BJ (cell line): ENCODE results near the gene TRAPPC2L. TPM values are rescaled to one million over a fixed set of nuclear protein-coding genes. Genes with fewer than 3 reads are reported as not detected.

Source experiments
- CTCF ChIA-PET: fragments of 350-600 bp; formaldehyde crosslinking; extraction: SDS; loops from one replicate; lab custom pipeline; 2021; ENCODE audit warnings: antibody characterized with exemption, inconsistent platforms; lab: Yijun Ruan, JAX
- POLR2A ChIA-PET: fragments of 300-600 bp; sonication (Branson Sonifier 250); formaldehyde crosslinking; extraction: SDS; loops from one replicate; lab custom pipeline; 2021; ENCODE audit warnings: antibody characterized with exemption; lab: Charles Lee
- DNase-seq: peaks from one replicate; pipeline ENCODE4 v3.0.0-alpha.2; 2011; ENCODE audit warnings: low read depth
- H3K27me3 ChIP-seq: 2 replicates; pipeline ENCODE4 v1.6.0; 2011; ENCODE audit warnings: low read length; ENCODE audit not compliant: control insufficient read depth, insufficient read depth
- H3K36me3 ChIP-seq: 2 replicates; pipeline ENCODE4 v1.5.1; 2011; ENCODE audit warnings: low read length; ENCODE audit not compliant: control insufficient read depth, insufficient read depth
- H3K4me3 ChIP-seq: 2 replicates; pipeline ENCODE4 v1.5.1; 2011; ENCODE audit warnings: low read depth, mild to moderate bottlenecking, control low read depth, low read length
- polyA plus RNA-seq: library from polyadenylated mRNA; depleted of rRNA; stranded (reverse); fragments of >200 nt; gene quantifications from 2 replicates; pipeline ENCODE4 v1.2.3, GENCODE V29; 2011
- TF ChIP-seq, protein P1 (sequence below): IDR thresholded peaks from 2 replicates; pipeline ENCODE4 v1.5.1; 2011; ENCODE audit warnings: low read depth, mild to moderate bottlenecking, control low read depth, inconsistent platforms, low read length, moderate library complexity; ENCODE audit not compliant: insufficient read depth

The TRAPPC2L gene
- polyA plus RNA-seq, 1 experiment, result 84.8 TPM

DNA sequence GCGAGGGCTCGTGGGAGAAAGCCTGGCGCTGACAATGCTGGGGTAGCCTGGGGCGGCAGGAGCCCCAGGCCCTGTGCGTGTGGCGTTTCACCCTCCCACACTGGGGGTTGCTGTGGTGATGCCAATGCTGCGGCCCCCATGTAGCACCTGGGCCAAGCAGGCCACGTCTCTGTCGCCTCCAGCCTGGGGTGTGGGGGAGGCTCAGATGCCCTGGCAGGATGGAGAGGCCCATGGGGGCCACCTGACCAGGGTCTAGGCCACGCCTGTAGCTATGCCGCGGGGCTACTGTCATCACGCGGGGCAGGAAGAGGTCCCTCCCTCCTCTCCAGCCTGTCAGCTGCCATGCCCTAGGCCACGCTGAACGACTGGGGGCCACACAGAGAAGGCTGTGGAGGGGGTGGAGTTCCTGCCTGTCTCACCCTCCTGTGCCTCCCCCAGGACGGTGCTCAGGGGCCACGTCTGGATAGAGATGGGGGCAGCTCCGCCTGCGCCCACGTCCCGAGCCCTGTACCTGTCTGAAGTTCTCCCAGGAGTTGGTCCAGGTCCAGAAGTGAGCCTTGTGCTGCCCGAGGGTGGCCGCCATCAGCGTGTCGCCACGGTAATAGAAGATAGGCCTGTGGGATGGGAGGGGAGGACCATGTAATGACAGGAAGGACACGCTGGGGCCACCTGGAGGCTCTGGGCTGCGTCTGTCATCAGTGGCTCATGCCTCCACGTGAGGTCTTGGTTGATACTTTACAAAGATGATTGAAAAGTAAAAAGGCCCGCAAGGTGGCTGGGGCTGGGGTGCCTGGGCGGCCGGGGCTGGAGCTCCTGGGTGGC lies 32.5 kb upstream of the TRAPPC2L start:
- H3K27me3 ChIP-seq, result no peaks in the 10 kb centered on the region
- CTCF ChIA-PET, result interaction anchor here (0.7 kb wide), 1 partner anchor 9 kb away, joined by 3 read pairs; no protein-coding TSS in a partner anchor
- H3K36me3 ChIP-seq, result peaks cover 10% of the 10 kb centered on the region
- POLR2A ChIA-PET, result no interaction called here
- DNase-seq, result no peak
- H3K4me3 ChIP-seq, result no peak overlapping the region
- TF ChIP-seq, protein P1, sequence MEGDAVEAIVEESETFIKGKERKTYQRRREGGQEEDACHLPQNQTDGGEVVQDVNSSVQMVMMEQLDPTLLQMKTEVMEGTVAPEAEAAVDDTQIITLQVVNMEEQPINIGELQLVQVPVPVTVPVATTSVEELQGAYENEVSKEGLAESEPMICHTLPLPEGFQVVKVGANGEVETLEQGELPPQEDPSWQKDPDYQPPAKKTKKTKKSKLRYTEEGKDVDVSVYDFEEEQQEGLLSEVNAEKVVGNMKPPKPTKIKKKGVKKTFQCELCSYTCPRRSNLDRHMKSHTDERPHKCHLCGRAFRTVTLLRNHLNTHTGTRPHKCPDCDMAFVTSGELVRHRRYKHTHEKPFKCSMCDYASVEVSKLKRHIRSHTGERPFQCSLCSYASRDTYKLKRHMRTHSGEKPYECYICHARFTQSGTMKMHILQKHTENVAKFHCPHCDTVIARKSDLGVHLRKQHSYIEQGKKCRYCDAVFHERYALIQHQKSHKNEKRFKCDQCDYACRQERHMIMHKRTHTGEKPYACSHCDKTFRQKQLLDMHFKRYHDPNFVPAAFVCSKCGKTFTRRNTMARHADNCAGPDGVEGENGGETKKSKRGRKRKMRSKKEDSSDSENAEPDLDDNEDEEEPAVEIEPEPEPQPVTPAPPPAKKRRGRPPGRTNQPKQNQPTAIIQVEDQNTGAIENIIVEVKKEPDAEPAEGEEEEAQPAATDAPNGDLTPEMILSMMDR, result no peak

DNA sequence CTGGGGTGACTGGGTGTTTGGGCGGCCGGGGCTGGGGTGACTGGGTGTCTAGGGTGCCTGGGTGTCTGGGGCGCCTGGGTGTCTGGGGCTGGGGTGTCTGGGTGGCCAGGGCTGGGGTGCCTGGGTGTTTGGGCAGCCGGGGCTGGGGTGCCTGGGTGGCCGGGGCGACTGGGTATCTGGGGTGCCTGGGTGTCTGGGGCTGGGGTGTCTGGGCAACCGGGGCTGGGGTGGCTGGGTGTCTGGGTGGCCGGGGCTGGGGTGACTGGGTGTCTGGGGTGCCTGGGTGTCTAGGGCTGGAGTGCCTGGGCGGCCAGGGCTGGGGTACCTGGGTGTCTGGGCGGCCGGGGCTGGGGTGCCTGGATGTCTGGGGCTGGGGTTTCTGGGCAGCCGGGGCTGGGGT lies 31.8 kb upstream of the TRAPPC2L start:
- H3K36me3 ChIP-seq, result peaks cover 10% of the 10 kb centered on the region
- no peak for DNase-seq
- TF ChIP-seq, protein P1, result no peak
- CTCF ChIA-PET, result interaction anchor here (0.7 kb wide), 1 partner anchor 10 kb away, joined by 3 read pairs; no protein-coding TSS in a partner anchor
- POLR2A ChIA-PET, result no interaction called here
- H3K27me3 ChIP-seq, result no peaks in the 10 kb centered on the region
- H3K4me3 ChIP-seq, result no peak overlapping the region

DNA sequence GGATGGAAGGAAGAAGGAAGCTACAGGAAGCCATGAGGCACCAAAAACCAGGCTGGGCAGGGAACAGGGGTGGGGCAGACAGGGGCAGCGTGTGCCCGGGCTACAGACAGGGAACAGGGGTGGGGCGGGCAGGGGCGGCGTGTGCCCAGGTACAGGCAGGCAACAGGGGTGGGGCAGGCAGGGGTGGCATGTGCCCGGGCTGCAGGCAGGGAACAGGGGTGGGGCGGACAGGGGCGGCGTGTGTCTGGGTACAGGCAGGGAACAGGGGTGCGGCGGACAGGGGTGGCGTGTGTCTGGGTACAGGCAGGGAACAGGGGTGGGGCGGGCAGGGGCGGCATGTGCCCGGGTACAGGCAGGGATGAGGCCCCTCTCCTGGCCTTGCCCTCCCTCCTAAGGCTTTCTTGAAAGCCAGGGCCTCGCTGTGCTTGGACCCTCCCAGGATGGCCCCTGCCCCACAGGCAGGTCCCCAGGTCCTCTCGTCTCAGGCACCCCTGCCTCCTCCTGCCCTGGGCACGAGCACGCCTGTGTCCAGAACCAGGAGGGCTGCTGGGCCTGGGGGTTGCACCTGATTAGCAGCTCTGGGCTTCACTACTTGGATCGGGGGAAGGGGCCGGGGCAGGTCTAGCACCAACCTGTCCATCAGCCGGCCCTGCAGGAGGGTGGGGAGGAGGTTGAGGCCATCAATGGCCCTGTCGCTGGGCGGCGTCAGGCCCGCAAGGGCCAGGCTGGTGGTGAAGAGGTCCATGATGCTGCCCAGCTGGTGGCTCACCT lies 30.7 kb upstream of the TRAPPC2L start:
- TF ChIP-seq, protein P1, result no peak
- Histone ChIP-seq H3K4me3 (no peak overlapping the region), H3K36me3 (peaks cover 8% of the 10 kb centered on the region), H3K27me3 (no peaks in the 10 kb centered on the region)
- DNase-seq, result no peak
- CTCF ChIA-PET, result interaction anchor here (0.9 kb wide), 1 partner anchor 10 kb away, joined by 3 read pairs; no protein-coding TSS in a partner anchor
- POLR2A ChIA-PET, result no interaction called here

DNA sequence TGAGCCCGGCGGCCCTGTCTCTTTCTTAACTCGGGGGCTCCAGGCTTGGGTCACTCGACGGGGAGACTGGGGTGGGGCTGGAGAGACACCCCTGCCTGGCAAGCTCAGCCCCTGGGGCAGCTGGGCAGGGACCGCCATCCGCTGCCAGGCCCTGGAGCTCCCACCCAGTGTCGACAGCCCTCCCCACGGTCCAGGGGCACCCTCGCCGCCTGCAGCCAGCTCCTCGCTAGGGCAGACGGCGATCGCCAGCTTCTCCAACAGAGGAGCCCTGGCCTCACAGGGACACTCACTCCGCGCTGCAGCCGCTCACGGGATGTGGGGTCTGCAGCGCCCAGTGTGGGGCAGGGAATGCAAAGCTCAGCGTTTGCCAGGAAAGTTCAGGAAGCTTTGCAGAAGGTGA lies 29.2 kb upstream of the TRAPPC2L start:
- CTCF ChIA-PET, result interaction anchor here (0.9 to 1.0 kb wide), 3 partner anchors 9 to 24 kb away, joined by 3 read pairs; no protein-coding TSS in a partner anchor
- peaks cover 6% of the 10 kb centered on the region for H3K36me3 ChIP-seq
- H3K27me3 ChIP-seq, result no peaks in the 10 kb centered on the region
- no peak for DNase-seq
- H3K4me3 ChIP-seq, result no peak overlapping the region
- TF ChIP-seq, protein P1, result no peak
- POLR2A ChIA-PET, result no interaction called here

DNA sequence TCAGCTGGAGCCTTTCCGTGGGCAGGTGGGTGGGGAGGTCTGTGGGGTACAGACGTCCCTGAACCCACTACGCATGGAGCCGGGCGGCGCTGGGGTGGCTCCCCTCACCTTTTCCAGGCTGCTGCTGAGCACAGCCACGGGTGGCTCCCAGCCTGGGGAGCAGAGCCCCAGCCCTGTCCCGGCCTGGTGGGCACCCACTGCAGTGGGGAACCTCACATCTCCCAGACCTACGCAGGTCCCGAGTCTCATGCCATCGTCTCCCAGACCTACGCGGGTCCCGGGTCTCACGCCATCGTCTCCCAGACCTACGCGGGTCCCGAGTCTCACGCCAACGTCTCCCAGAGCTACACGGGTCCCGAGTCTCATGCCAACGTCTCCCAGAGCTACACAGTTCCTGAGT lies 28.2 kb upstream of the TRAPPC2L start:
- CTCF ChIA-PET, result no interaction called here
- TF ChIP-seq, protein P1, result no peak

More for the DNA sequence above, 28.2 kb upstream of the TRAPPC2L start:
- DNase-seq, result no peak
- POLR2A ChIA-PET, result no interaction called here
- H3K27me3 ChIP-seq, result no peaks in the 10 kb centered on the region
- H3K36me3 ChIP-seq, result peaks cover 6% of the 10 kb centered on the region
- no peak overlapping the region for H3K4me3 ChIP-seq
